Measurements from ENCODE around the gene ADGRG6. TPM values are rescaled to one million over a fixed set of nuclear protein-coding genes. Genes with fewer than 3 reads are reported as not detected.
"Not testable (repeated sequence)": the region's sequence is repeated elsewhere in the genome, so short reads cannot be mapped to it uniquely, and the experiment has no call there.

Gene ADGRG6
- total RNA-seq, 1 donor from 2014 or later = 2.3 TPM

- no peak for DNase-seq (ENCODE audit: low spot score)
- intact Hi-C loops (cut with DNase I) = no loop called here
These were observed 119.0 kb downstream of the ADGRG6 start for GRCh38 chr6:142420802-142421201.

GRCh38 chr6:142421285-142422117 is 119.7 kb downstream of the ADGRG6 start:
- intact Hi-C loops (cut with DNase I) = no loop called here
- DNase-seq (ENCODE audit: low spot score) = no peak

- intact Hi-C loops (cut with DNase I); DNase-seq (ENCODE audit: low spot score): not testable (repeated sequence)
These were observed 124.8 kb downstream of the ADGRG6 start for GRCh38 chr6:142426444-142427132.

GRCh38 chr6:142428468-142428867 is 126.7 kb downstream of the ADGRG6 start:
- intact Hi-C loops (cut with DNase I); DNase-seq (ENCODE audit: low spot score): not testable (repeated sequence)

- no peak for DNase-seq (ENCODE audit: low spot score)
- intact Hi-C loops (cut with DNase I) = no loop called here
These were observed 127.4 kb downstream of the ADGRG6 start for GRCh38 chr6:142429195-142429594.

- no peak for DNase-seq (ENCODE audit: low spot score)
- intact Hi-C loops (cut with DNase I) = no loop called here
These were observed 131.6 kb downstream of the ADGRG6 start for GRCh38 chr6:142433419-142433818.

- DNase-seq (ENCODE audit: low spot score) = no peak
- intact Hi-C loops (cut with DNase I) = no loop called here
These were observed 137.1 kb downstream of the ADGRG6 start for GRCh38 chr6:142438898-142439297.

- intact Hi-C loops (cut with DNase I) = no loop called here
- DNase-seq (ENCODE audit: low spot score) = no peak
These were observed 138.9 kb downstream of the ADGRG6 start for GRCh38 chr6:142440600-142441293.

- intact Hi-C loops (cut with DNase I) = no loop called here
These were observed 139.9 kb downstream of the ADGRG6 start for GRCh38 chr6:142441716-142442115.

GRCh38 chr6:142443102-142443501 is 141.3 kb downstream of the ADGRG6 start:
- DNase-seq (ENCODE audit: low spot score) = no peak
- intact Hi-C loops (cut with DNase I) = no loop called here

More at GRCh38 chr6:142441716-142442115, 139.9 kb downstream of the ADGRG6 start:
- DNase-seq (ENCODE audit: low spot score) = no peak

GRCh38 chr6:142443532-142443931 is 141.7 kb downstream of the ADGRG6 start:
- DNase-seq (ENCODE audit: low spot score) = no peak
- intact Hi-C loops (cut with DNase I) = no loop called here

GRCh38 chr6:142444376-142444775 is 142.6 kb downstream of the ADGRG6 start:
- intact Hi-C loops (cut with DNase I) = no loop called here
- DNase-seq (ENCODE audit: low spot score) = no peak

- intact Hi-C loops (cut with DNase I) = no loop called here
- DNase-seq (ENCODE audit: low spot score) = no peak
These were observed 143.1 kb downstream of the ADGRG6 start for GRCh38 chr6:142444881-142445301.

GRCh38 chr6:142446168-142446567 is 144.4 kb downstream of the ADGRG6 start:
- intact Hi-C loops (cut with DNase I) = no loop called here
- no peak for DNase-seq (ENCODE audit: low spot score)

GRCh38 chr6:142446576-142446975 is 144.8 kb downstream of the ADGRG6 start:
- intact Hi-C loops (cut with DNase I) = no loop called here
- DNase-seq (ENCODE audit: low spot score) = no peak

- intact Hi-C loops (cut with DNase I) = no loop called here
- no peak for DNase-seq (ENCODE audit: low spot score)
These were observed 146.4 kb downstream of the ADGRG6 start for GRCh38 chr6:142448091-142448729.

- intact Hi-C loops (cut with DNase I) = not testable (repeated sequence)
These were observed 149.0 kb downstream of the ADGRG6 start for GRCh38 chr6:142450856-142451255.

GRCh38 chr6:142452993-142453392 is 151.2 kb downstream of the ADGRG6 start:
- DNase-seq (ENCODE audit: low spot score) = no peak
- intact Hi-C loops (cut with DNase I) = no loop called here

More at GRCh38 chr6:142450856-142451255, 149.0 kb downstream of the ADGRG6 start:
- DNase-seq (ENCODE audit: low spot score) = not testable (repeated sequence)

- DNase-seq (ENCODE audit: low spot score); intact Hi-C loops (cut with DNase I): not testable (repeated sequence)
These were observed 152.4 kb downstream of the ADGRG6 start for GRCh38 chr6:142454196-142454595.

GRCh38 chr6:142454848-142455247 is 153.0 kb downstream of the ADGRG6 start:
- DNase-seq (ENCODE audit: low spot score); intact Hi-C loops (cut with DNase I): not testable (repeated sequence)

Measured in cardiac septum (tissue), 1 donor.